GM12874 (cell line): ENCODE data around the gene EVI5.

Experiments
- TF ChIP-seq, protein P1 (sequence below): IDR thresholded peaks from 2 replicates; pipeline ENCODE4 v1.5.1; 2011; ENCODE audit warnings: low read depth, mild to moderate bottlenecking, control low read depth, low read length, moderate library complexity; ENCODE audit not compliant: insufficient read depth

The EVI5 gene

DNA sequence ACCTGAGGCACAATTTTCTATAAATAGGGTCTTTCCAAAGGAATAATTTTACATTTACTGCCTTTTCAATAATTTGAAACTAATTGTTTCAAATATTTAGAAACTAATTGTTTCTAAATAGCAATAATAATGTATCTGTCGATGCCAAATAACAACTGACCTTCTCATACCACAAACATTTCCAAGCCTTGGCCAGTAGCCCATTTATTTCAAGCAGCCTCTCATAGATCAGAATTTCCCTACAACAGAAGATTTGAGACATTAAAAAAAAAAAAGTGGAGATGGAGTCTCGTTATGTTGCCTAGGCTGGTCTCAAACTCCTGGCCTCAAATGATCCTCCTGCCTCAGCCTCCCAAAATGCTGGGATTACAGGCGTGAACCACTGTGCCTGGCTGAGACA lies 296.1 kb downstream of the EVI5 start:
- TF ChIP-seq, protein P1, sequence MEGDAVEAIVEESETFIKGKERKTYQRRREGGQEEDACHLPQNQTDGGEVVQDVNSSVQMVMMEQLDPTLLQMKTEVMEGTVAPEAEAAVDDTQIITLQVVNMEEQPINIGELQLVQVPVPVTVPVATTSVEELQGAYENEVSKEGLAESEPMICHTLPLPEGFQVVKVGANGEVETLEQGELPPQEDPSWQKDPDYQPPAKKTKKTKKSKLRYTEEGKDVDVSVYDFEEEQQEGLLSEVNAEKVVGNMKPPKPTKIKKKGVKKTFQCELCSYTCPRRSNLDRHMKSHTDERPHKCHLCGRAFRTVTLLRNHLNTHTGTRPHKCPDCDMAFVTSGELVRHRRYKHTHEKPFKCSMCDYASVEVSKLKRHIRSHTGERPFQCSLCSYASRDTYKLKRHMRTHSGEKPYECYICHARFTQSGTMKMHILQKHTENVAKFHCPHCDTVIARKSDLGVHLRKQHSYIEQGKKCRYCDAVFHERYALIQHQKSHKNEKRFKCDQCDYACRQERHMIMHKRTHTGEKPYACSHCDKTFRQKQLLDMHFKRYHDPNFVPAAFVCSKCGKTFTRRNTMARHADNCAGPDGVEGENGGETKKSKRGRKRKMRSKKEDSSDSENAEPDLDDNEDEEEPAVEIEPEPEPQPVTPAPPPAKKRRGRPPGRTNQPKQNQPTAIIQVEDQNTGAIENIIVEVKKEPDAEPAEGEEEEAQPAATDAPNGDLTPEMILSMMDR = no peak

DNA sequence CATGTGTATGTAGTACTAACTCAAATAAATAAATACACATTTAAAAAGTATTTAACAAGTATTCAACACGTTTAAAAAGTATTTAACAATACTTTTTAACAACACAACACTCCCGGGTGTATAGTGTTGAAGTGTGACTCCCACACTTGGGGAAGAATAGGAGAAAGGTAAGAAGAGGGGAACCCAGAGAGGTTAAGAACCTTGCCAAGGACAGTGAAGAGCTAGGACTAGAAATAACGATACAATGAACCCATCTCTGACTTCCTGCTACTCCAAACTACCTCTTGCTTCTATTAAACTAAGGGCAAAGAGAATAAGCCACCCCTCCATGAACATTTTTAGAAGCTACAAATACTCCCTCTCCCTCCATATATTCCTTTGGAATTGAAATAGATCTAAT lies 296.5 kb downstream of the EVI5 start:
- TF ChIP-seq, protein P1 = no peak

DNA sequence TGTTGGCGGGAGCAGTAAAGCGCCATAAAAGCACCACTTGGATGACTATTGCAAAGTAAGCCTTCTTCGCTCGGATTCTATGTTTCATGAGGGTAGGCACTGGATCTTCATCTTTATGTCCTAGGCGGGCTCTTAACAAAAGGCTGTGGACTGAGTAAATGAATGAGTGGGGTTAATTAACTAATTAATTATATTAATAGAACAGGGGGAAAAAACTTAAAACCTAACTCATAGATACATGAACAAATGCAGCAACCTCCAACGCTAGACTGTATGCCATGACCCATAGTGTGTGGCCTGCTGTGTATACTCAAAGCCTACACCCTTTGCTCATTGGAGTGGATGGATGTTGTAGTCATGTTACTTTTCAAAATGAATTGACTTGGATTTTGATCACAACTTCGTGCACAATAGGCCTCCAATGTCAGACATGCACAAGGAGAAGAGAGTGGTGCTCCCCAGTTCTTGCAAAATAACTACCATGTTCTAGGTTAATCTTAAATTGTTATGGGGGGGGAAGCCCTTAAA lies 297.8 kb downstream of the EVI5 start:
- TF ChIP-seq, protein P1 = no peak

DNA sequence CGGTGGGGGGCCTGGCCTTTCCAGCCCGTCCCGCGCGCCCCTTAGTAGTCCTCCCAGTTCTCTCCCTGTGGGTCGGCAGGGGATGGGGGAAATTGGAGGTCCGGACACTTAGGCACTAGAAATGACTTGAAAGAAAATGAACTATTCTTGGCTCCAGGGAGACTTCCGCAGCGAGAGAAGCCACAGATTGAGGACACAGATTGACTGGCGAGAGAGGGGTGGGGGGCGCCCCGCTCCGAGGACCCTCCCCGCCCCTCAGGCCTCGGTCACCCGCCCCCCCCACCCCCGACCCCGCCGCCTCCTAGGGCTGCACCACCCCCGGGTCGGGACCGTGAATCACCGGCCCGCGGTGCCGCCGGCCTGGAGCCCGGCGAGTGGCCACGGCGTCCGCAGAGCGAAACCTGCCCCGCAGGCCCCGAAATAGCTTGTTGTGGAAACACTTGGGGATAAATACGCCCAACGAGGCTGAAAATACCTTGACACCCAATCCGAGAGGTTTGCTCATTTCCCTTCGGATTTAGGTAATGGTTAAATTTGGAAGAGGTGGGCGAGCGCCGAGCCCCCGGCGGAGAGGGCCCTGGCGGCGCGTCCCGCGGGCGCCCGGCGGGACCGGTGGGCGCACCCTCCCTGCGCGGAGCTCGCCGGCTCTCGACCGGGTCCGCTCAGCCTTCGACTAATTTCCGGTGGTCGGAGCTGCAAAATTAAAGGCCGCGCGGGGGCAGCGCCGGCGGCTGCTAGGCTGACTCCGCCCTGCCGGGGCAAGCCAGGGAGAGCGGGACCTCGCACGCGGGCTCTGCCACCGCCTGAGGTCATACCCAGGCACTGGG lies 298.4 kb downstream of the EVI5 start, which contains the start of gene GFI1:
Gene GFI1 (minus strand): TSS at position 675 of the 827 bp plus-strand sequence. CDS start 3,438 bp downstream, outside the sequence.
- TF ChIP-seq, protein P1 = 0 out of 2 replicates have a peak, but pooled peaks have one; percentile 6

DNA sequence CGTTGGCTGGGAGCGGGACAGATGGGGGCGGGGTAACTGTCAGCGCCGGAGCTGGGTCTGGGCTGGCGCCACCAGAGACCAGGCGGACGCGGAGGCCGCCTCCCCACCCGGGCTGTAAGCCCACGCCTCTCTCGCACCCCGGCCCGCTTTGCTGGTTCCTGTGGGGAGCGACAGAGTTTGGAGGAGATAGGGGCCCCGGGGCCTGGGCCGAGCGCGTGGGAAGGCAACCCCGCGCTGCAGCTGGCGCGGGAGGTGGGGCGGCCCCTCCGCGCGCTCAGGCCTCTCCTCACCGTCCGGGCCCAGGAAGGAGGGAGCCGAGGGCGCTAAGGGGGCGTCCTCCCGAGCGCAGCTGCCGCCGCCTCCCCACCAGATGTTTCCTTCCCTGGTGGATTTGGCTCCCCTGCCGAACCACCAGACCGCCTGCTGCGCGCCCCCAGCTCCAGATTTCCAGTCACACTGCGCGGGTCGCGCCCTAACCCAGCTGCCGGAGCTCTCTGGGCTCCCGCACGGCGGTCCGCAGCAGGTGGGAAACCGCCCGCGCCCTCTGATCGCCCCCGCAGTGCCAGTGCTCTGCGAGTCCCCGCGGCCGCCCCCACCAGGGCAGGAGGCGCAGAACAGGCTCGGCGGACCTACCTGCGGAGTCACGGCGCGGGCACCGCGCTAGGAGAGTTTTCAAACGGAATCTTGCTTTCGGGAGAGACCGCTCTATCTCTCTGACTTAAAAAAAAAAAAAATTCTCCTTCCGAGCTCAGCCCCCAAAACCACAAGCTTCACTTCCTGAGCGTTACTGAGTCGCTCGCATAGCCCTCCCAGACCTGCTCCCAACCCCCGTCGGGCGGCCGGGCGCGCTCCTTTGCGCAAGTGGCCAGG lies 299.3 kb downstream of the EVI5 start:
- TF ChIP-seq, protein P1 = peak; percentile 73

DNA sequence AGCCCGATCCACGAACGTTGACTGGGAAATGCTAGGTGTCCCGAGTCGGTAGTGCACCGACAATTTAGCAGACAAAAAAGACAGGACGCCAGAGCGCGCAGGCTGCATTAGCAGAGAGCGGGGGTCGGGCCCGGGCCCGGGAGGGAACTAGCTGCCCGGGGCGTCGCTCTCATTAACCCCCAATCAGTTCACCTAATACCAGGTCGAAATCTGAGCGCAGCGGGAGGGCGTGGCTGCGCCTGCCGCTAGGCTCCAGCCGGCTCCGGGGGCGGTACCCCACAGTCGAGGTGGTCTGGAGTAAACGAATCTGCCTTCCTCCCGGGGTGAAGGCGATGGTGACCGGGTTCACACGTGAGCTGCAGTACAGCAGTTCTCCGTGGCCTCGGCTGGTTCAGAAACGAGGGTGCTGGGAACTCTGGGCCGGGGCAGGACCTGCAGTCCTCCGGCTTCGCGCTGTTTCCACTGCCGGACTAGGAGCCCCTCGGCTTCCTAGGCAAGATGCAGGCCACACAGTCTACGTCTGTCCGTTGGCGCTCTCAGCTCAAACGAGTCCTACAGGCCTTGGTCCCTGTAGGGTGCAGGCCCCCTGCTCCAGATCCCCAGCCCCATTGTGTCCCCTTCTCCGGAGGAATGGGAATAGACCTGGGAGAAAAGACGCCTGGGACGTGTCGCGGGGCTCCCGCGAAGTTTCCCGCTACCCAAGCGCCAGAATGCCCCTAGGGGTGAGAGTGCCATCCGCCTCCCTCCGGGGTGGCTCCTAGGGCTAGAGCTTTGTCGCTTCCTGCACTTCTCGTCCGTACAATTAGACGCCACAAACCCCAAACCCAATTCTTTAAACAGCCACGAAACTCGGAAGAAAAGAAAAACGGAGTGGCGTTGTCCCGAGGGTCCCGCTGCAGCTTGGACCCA lies 300.2 kb downstream of the EVI5 start:
- TF ChIP-seq, protein P1 = peak; percentile 45
